A549 (cell line): ENCODE data around the gene VOPP1. TPM values are rescaled to one million over a fixed set of nuclear protein-coding genes. Genes with fewer than 3 reads are reported as not detected.

ENCODE experiments used
- ATAC-seq, 2 experiments: fragments of 200-7000 bp in 1 of 2; fragments of >200 bp in 1 of 2; cut with Nextera tagmentation in 1 of 2; cut with Tn5 transposase in 1 of 2; 3 replicates each; pipeline versions ENCODE4 v1.8.0 to v1.9.1; 2018 to 2020; ENCODE audit warnings: mild to moderate bottlenecking in 1 of 2, moderate library complexity in 1 of 2
- CTCF ChIA-PET: fragments of 300-600 bp; sonication (Branson Sonifier 250); formaldehyde crosslinking; extraction: SDS; loops from one replicate; lab custom pipeline; 2021; ENCODE audit warnings: antibody characterized with exemption, inconsistent platforms; lab: Yijun Ruan, JAX
- POLR2A ChIA-PET: fragments of 350-600 bp; formaldehyde crosslinking; extraction: SDS; loops from one replicate; lab custom pipeline; 2021; ENCODE audit warnings: antibody characterized with exemption, inconsistent platforms; lab: Yijun Ruan, JAX
- DNase-seq, 2 experiments: peaks; one replicate each; pipeline versions ENCODE4 v3.0.0 to v3.0.0-alpha.2; 2011 to 2016; ENCODE audit warnings: low read depth in 1 of 2, low spot score in 1 of 2
- FAIRE-seq: peaks from 2 replicates; lab custom pipeline; 2011; peaks lifted over from hg19 to GRCh38; lab: Jason Lieb, UNC
- H3K27ac ChIP-seq, 2 experiments: fragments of >200 bp; sonication (Bioruptor Twin); formaldehyde crosslinking; 3 replicates each; pipeline ENCODE4 v1.5.1; 2016 to 2017
- H3K4me1 ChIP-seq: fragments of >200 bp; sonication (Bioruptor Twin); formaldehyde crosslinking; 3 replicates; pipeline ENCODE4 v1.6.1; 2016
- H3K4me2 ChIP-seq: fragments of >200 bp; sonication (Bioruptor Twin); formaldehyde crosslinking; 3 replicates; pipeline ENCODE4 v1.6.1; 2016
- H3K4me3 ChIP-seq: fragments of >200 bp; sonication (Bioruptor Twin); formaldehyde crosslinking; 3 replicates; pipeline ENCODE4 v1.5.1; 2016
- H3K9me3 ChIP-seq: fragments of >200 bp; sonication (Bioruptor Twin); formaldehyde crosslinking; 3 replicates; pipeline ENCODE4 v1.6.1; 2016
- CBX2 ChIP-seq: fragments of 200-600 bp; sonication (generic); IDR thresholded peaks from 2 replicates; pipeline ENCODE4 v1.6.1; 2016; ENCODE audit warnings: low read depth, mild to moderate bottlenecking, borderline replicate concordance
- CBX8 ChIP-seq: fragments of 200-600 bp; sonication (generic); IDR thresholded peaks from 2 replicates; pipeline ENCODE4 v1.6.1; 2016
- CEBPB ChIP-seq, 2 experiments: fragments of >200 bp in 1 of 2; sonication (Bioruptor Twin) in 1 of 2; formaldehyde crosslinking in 1 of 2; IDR thresholded peaks; 2 replicates each; pipeline ENCODE4 v1.6.1; 2012 to 2016
- FOSB ChIP-seq: fragments of 250-450 bp; sonication (Bioruptor Pico); IDR thresholded peaks from 2 replicates; pipeline ENCODE4 v1.5.0; 2020; ENCODE audit warnings: mild to moderate bottlenecking, moderate library complexity
- FOSL2 ChIP-seq, 2 experiments: fragments of 450-650 bp in 1 of 2; fragments of >200 bp in 1 of 2; sonication (Bioruptor Twin) in 1 of 2; formaldehyde crosslinking; IDR thresholded peaks; 2 replicates each; pipeline versions ENCODE4 v1.5.0 to v1.6.1; 2016 to 2020; ENCODE audit warnings: mild to moderate bottlenecking in 1 of 2, moderate library complexity in 1 of 2
- FOXS1 ChIP-seq: fragments of 250-450 bp; sonication (Bioruptor Pico); IDR thresholded peaks from 2 replicates; pipeline ENCODE4 v1.5.0; 2020; ENCODE audit warnings: mild to moderate bottlenecking, moderate library complexity
- HEYL ChIP-seq: fragments of 250-450 bp; sonication (Bioruptor Pico); IDR thresholded peaks from 2 replicates; pipeline ENCODE4 v1.8.0; 2021; ENCODE audit warnings: mild to moderate bottlenecking, moderate library complexity
- HOXA7 ChIP-seq: fragments of 250-450 bp; sonication (Bioruptor Pico); IDR thresholded peaks from 2 replicates; pipeline ENCODE4 v1.5.0; 2020; ENCODE audit warnings: mild to moderate bottlenecking, moderate library complexity
- HOXB5 ChIP-seq: fragments of 250-450 bp; sonication (Bioruptor Pico); IDR thresholded peaks from 2 replicates; pipeline ENCODE4 v1.5.0; 2020; ENCODE audit warnings: mild to moderate bottlenecking, moderate library complexity
- JUN ChIP-seq, 2 experiments: fragments of >200 bp; sonication (Bioruptor Twin); formaldehyde crosslinking; IDR thresholded peaks; 2 replicates in 1 of 2; 3 replicates in 1 of 2; pipeline ENCODE4 v1.6.1; 2016 to 2017
- JUNB ChIP-seq: fragments of >200 bp; sonication (Bioruptor Twin); formaldehyde crosslinking; IDR thresholded peaks from 2 replicates; pipeline ENCODE4 v1.6.1; 2016
- KDM1A ChIP-seq: fragments of 200-600 bp; sonication (generic); IDR thresholded peaks from 2 replicates; pipeline ENCODE4 v1.6.1; 2016; ENCODE audit warnings: low read depth, mild to moderate bottlenecking
- MAZ ChIP-seq: fragments of 150-350 bp; IDR thresholded peaks from 2 replicates; pipeline ENCODE4 v1.6.1; 2014; ENCODE audit warnings: antibody characterized with exemption, low read depth, low read length, borderline replicate concordance
- MYC ChIP-seq: IDR thresholded peaks from 2 replicates; pipeline ENCODE4 v1.6.1; 2012; ENCODE audit warnings: mild to moderate bottlenecking, inconsistent platforms, low read length, improper control_type of control experiment, borderline replicate concordance
- NPAS2 ChIP-seq: fragments of 250-450 bp; sonication (Bioruptor Pico); IDR thresholded peaks from 2 replicates; pipeline ENCODE4 v1.8.0; 2022; ENCODE audit warnings: mild to moderate bottlenecking, moderate library complexity, borderline replicate concordance
- PHF8 ChIP-seq: fragments of 200-600 bp; sonication (generic); IDR thresholded peaks from 2 replicates; pipeline ENCODE4 v1.6.1; 2016; ENCODE audit warnings: low read depth, mild to moderate bottlenecking, antibody characterized with exemption, moderate library complexity, borderline replicate concordance
- POLR2A ChIP-seq: IDR thresholded peaks from 2 replicates; pipeline ENCODE4 v1.6.1; 2012; ENCODE audit warnings: mild to moderate bottlenecking, low read length
- RAD21 ChIP-seq, 2 experiments: fragments of >200 bp in 1 of 2; sonication (Bioruptor Twin) in 1 of 2; formaldehyde crosslinking in 1 of 2; IDR thresholded peaks in 1 of 2; conservative IDR thresholded peaks in 1 of 2; 2 replicates in 1 of 2; 3 replicates in 1 of 2; pipeline ENCODE4 v1.6.1; 2012 to 2018; ENCODE audit warnings: inconsistent platforms in 1 of 2
- RARB ChIP-seq: fragments of 250-450 bp; sonication (Bioruptor Pico); IDR thresholded peaks from 2 replicates; pipeline ENCODE4 v1.8.0; 2021; ENCODE audit warnings: mild to moderate bottlenecking, moderate library complexity
- RCOR1 ChIP-seq: fragments of 150-350 bp; IDR thresholded peaks from 2 replicates; pipeline ENCODE4 v1.6.1; 2014; ENCODE audit warnings: antibody characterized with exemption, low read length, low read depth
- ZNF302 ChIP-seq: fragments of 250-450 bp; sonication (Bioruptor Pico); IDR thresholded peaks from 2 replicates; pipeline ENCODE4 v1.9.0; 2021; ENCODE audit warnings: inconsistent platforms, mild to moderate bottlenecking, moderate library complexity
- ZSCAN20 ChIP-seq: fragments of 250-450 bp; sonication (Bioruptor Pico); IDR thresholded peaks from 2 replicates; pipeline ENCODE4 v1.8.0; 2022; ENCODE audit warnings: mild to moderate bottlenecking, moderate library complexity
- WGBS: methylation state at CpG from one replicate; pipeline ENCODE4 v1.1.6; 2017; ENCODE audit errors: missing lambda C conversion rate; 5-methylcytosine and 5-hydroxymethylcytosine counted together
- polyA plus RNA-seq, 4 experiments: library from polyadenylated mRNA; depleted of rRNA in 3 of 4; stranded (reverse); fragments of >200 nt; fragmentation: RNase III in 1 of 4; extraction: RNeasy Plus Mini Kit Qiagen cat#74134 plus additional on column Dnase treatment in 1 of 4; gene quantifications; 2 replicates in 3 of 4; 3 replicates in 1 of 4; pipeline ENCODE4 v1.2.3, GENCODE V29; 2011 to 2017
- TF ChIP-seq, protein P1 (sequence below): fragments of >200 bp; sonication (Bioruptor Twin); formaldehyde crosslinking; IDR thresholded peaks from 3 replicates; pipeline ENCODE4 v1.5.1; 2016
- TF ChIP-seq, protein P2 (sequence below): fragments of 450-650 bp; IDR thresholded peaks from 2 replicates; pipeline ENCODE4 v1.6.1; 2014; ENCODE audit warnings: antibody characterized with exemption
- TF ChIP-seq, protein P3 (sequence below): fragments of 250-450 bp; sonication (Bioruptor Pico); IDR thresholded peaks from 2 replicates; pipeline ENCODE4 v1.5.0; 2021; ENCODE audit warnings: mild to moderate bottlenecking, moderate library complexity, borderline replicate concordance
- TF ChIP-seq, protein P4 (sequence below): fragments of 200-600 bp; sonication (generic); IDR thresholded peaks from 2 replicates; pipeline ENCODE4 v1.6.1; 2016; ENCODE audit warnings: antibody characterized with exemption, mild to moderate bottlenecking, moderate library complexity
- TF ChIP-seq, protein P5 (sequence below): fragments of 150-350 bp; IDR thresholded peaks from 2 replicates; pipeline ENCODE4 v1.6.1; 2014; ENCODE audit warnings: low read depth, mild to moderate bottlenecking, low read length

VOPP1 gene
- polyA plus RNA-seq, 2 of the 4 experiments (the other 2 are of a cell fraction), result 68.1 to 73.4 TPM

DNA sequence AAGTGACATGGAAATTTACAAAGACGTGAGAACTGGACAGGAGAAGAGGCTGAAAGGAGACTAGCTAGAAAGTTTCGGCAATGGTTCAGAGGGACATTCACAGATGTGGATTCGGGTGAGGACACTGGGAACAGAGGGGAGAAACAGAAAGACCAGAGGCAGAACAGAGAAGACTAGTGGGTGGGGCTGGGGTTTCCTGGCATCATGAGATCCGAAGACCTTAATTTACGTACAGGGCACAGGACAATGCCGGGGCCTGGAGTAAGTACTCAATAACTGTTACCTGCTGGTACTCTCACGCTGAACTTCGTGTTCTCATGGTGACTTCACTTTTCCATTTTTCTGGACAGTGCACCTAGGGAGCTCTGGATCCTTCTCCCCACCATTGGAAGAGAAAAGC, 53.5 kb downstream of the VOPP1 start:
- WGBS, result 92% methylated on average over 8 of the region's 8 CpGs
- no peak overlapping the region for H3K27ac ChIP-seq
- ATAC-seq, result no peak
- ChIA-PET CTCF (interaction anchor here (1.6 kb wide), 1 partner anchor 13 kb away, joined by 3 read pairs; no protein-coding TSS in a partner anchor), POLR2A (no interaction called here)
- H3K4me1 ChIP-seq, result no peaks in the 10 kb centered on the region
- H3K9me3 ChIP-seq, result no peaks in the 10 kb centered on the region
- no peak for FAIRE-seq
- no peak for DNase-seq
- no peak overlapping the region for H3K4me3 ChIP-seq
- no peak overlapping the region for H3K4me2 ChIP-seq
- TF ChIP-seq MYC (no peak), NPAS2 (CRISPR knock-in tag) (no peak), RAD21 (conservative IDR thresholded peaks at IDR 0.05 in 1 of 2, IDR thresholded peaks at IDR 0.05 in 1 of 2) (no peak), PHF8 (no peak), RARB (CRISPR knock-in tag) (no peak), CEBPB (IDR thresholded peaks at IDR 0.05) (no peak), ZNF302 (CRISPR knock-in tag) (no peak), FOSB (CRISPR knock-in tag) (no peak), HEYL (CRISPR knock-in tag) (no peak), KDM1A (no peak)
- TF ChIP-seq, protein P1, sequence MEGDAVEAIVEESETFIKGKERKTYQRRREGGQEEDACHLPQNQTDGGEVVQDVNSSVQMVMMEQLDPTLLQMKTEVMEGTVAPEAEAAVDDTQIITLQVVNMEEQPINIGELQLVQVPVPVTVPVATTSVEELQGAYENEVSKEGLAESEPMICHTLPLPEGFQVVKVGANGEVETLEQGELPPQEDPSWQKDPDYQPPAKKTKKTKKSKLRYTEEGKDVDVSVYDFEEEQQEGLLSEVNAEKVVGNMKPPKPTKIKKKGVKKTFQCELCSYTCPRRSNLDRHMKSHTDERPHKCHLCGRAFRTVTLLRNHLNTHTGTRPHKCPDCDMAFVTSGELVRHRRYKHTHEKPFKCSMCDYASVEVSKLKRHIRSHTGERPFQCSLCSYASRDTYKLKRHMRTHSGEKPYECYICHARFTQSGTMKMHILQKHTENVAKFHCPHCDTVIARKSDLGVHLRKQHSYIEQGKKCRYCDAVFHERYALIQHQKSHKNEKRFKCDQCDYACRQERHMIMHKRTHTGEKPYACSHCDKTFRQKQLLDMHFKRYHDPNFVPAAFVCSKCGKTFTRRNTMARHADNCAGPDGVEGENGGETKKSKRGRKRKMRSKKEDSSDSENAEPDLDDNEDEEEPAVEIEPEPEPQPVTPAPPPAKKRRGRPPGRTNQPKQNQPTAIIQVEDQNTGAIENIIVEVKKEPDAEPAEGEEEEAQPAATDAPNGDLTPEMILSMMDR, result no peak
- TF ChIP-seq, all 56 proteins: peak for 0

DNA sequence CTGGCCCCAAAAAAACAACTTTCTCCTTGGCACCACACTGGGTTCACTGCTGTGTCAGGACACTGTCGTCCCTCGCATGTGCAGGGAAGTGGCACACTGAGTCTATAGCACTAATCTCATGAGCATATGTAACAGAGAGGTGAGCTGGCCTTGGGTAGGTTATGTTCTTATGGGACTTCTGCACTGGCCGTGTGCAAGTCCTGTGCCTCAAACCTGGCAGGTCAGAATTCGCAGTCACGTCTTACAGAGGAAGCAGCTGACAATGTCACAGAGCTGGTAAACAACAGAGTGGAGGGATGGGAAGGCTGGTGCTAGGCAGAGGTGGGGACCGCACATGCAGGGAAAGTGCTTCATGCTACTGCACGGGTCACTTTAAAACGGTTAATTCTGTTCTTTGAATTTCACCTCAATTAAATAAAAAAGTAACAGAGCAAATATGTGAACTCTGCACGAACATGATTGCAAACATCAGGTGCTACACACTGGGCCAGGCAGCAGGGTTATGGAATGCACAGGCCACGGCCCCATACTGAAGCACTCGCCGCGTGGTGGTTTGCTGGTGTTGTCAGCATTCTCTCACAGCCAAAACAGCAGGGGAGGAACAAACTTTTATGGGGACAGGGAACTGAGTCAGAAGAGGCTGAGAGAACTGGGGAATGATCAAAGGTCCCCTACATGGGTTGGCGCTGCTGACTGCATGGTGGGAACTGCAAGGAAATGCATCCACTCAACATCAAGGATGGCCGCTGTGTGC, 54.2 kb downstream of the VOPP1 start:
- POLR2A ChIA-PET, result no interaction called here
- no peak overlapping the region for H3K27ac ChIP-seq
- 93% methylated on average over 15 of the region's 15 CpGs for WGBS
- TF ChIP-seq HOXA7 (CRISPR knock-in tag) (no peak), JUNB (no peak), FOSB (CRISPR knock-in tag) (no peak), KDM1A (no peak), RARB (CRISPR knock-in tag) (no peak), JUN (IDR thresholded peaks at IDR 0.05) (no peak), FOSL2 (IDR thresholded peaks at IDR 0.05) (no peak), FOSL2 (CRISPR knock-in tag; IDR thresholded peaks at IDR 0.05) (no peak), ZSCAN20 (CRISPR knock-in tag) (no peak), HOXB5 (CRISPR knock-in tag) (no peak), CBX8 (no peak), MAZ (no peak), CBX2 (no peak), CEBPB (IDR thresholded peaks at IDR 0.05) (no peak), RCOR1 (no peak), POLR2A (no peak), FOXS1 (CRISPR knock-in tag) (no peak)
- TF ChIP-seq, protein P2, sequence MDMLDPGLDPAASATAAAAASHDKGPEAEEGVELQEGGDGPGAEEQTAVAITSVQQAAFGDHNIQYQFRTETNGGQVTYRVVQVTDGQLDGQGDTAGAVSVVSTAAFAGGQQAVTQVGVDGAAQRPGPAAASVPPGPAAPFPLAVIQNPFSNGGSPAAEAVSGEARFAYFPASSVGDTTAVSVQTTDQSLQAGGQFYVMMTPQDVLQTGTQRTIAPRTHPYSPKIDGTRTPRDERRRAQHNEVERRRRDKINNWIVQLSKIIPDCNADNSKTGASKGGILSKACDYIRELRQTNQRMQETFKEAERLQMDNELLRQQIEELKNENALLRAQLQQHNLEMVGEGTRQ, result no peak
- TF ChIP-seq, protein P3, sequence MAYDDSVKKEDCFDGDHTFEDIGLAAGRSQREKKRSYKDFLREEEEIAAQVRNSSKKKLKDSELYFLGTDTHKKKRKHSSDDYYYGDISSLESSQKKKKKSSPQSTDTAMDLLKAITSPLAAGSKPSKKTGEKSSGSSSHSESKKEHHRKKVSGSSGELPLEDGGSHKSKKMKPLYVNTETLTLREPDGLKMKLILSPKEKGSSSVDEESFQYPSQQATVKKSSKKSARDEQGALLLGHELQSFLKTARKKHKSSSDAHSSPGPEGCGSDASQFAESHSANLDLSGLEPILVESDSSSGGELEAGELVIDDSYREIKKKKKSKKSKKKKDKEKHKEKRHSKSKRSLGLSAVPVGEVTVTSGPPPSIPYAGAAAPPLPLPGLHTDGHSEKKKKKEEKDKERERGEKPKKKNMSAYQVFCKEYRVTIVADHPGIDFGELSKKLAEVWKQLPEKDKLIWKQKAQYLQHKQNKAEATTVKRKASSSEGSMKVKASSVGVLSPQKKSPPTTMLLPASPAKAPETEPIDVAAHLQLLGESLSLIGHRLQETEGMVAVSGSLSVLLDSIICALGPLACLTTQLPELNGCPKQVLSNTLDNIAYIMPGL, result no peak
- TF ChIP-seq, protein P4, sequence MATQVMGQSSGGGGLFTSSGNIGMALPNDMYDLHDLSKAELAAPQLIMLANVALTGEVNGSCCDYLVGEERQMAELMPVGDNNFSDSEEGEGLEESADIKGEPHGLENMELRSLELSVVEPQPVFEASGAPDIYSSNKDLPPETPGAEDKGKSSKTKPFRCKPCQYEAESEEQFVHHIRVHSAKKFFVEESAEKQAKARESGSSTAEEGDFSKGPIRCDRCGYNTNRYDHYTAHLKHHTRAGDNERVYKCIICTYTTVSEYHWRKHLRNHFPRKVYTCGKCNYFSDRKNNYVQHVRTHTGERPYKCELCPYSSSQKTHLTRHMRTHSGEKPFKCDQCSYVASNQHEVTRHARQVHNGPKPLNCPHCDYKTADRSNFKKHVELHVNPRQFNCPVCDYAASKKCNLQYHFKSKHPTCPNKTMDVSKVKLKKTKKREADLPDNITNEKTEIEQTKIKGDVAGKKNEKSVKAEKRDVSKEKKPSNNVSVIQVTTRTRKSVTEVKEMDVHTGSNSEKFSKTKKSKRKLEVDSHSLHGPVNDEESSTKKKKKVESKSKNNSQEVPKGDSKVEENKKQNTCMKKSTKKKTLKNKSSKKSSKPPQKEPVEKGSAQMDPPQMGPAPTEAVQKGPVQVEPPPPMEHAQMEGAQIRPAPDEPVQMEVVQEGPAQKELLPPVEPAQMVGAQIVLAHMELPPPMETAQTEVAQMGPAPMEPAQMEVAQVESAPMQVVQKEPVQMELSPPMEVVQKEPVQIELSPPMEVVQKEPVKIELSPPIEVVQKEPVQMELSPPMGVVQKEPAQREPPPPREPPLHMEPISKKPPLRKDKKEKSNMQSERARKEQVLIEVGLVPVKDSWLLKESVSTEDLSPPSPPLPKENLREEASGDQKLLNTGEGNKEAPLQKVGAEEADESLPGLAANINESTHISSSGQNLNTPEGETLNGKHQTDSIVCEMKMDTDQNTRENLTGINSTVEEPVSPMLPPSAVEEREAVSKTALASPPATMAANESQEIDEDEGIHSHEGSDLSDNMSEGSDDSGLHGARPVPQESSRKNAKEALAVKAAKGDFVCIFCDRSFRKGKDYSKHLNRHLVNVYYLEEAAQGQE, result no peak
- TF ChIP-seq, protein P5, sequence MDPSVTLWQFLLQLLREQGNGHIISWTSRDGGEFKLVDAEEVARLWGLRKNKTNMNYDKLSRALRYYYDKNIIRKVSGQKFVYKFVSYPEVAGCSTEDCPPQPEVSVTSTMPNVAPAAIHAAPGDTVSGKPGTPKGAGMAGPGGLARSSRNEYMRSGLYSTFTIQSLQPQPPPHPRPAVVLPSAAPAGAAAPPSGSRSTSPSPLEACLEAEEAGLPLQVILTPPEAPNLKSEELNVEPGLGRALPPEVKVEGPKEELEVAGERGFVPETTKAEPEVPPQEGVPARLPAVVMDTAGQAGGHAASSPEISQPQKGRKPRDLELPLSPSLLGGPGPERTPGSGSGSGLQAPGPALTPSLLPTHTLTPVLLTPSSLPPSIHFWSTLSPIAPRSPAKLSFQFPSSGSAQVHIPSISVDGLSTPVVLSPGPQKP, result no peak
- no peak overlapping the region for H3K4me2 ChIP-seq
- ATAC-seq (no peak), DNase-seq (no peak), FAIRE-seq (no peak)
- H3K4me1 ChIP-seq, result no peaks in the 10 kb centered on the region
- H3K4me3 ChIP-seq, result no peak overlapping the region
- CTCF ChIA-PET, result no interaction called here
- H3K9me3 ChIP-seq, result no peaks in the 10 kb centered on the region
